HG03439 (cell line): ENCODE results near the gene HSPB1.
"Not testable (repeated sequence)": the region's sequence is repeated elsewhere in the genome, so short reads cannot be mapped to it uniquely, and the experiment has no call there.

Experiments
- ATAC-seq: cut with Tn5 transposase; IDR thresholded peaks from one replicate; pipeline ENCODE4 v1.9.1; 2021; ENCODE audit warnings: mild to moderate bottlenecking, moderate library complexity; ENCODE audit not compliant: unreplicated experiment

Gene HSPB1

GRCh38 chr7:76303202-76304147 is 1.0 kb downstream of the HSPB1 start:
- no peak for ATAC-seq

- no peak for ATAC-seq
Observed at GRCh38 chr7:76304888-76305375, 2.5 kb downstream of the HSPB1 start.

GRCh38 chr7:76308874-76309273 is 6.4 kb downstream of the HSPB1 start:
- not testable (repeated sequence) for ATAC-seq

- not testable (repeated sequence) for ATAC-seq
Observed at GRCh38 chr7:76309341-76310101, 7.0 kb downstream of the HSPB1 start.

- no peak for ATAC-seq
Observed at GRCh38 chr7:76310102-76310957, 7.9 kb downstream of the HSPB1 start.

- not testable (repeated sequence) for ATAC-seq
Observed at GRCh38 chr7:76311838-76312237, 9.4 kb downstream of the HSPB1 start.

- peak; percentile 45 for ATAC-seq
Observed at GRCh38 chr7:76314042-76314721, 11.7 kb downstream of the HSPB1 start.

- ATAC-seq = not testable (repeated sequence)
Observed at GRCh38 chr7:76314740-76315139, 12.3 kb downstream of the HSPB1 start.

GRCh38 chr7:76315364-76315763 is 12.9 kb downstream of the HSPB1 start:
- no peak for ATAC-seq

GRCh38 chr7:76316984-76317781 is 14.7 kb downstream of the HSPB1 start:
- ATAC-seq = no peak

GRCh38 chr7:76317782-76318487 is 15.5 kb downstream of the HSPB1 start:
- ATAC-seq = peak; percentile 89

GRCh38 chr7:76318488-76319353 is 16.2 kb downstream of the HSPB1 start:
- peak; percentile 42 for ATAC-seq

- no peak for ATAC-seq
Observed at GRCh38 chr7:76325092-76325491, 22.6 kb downstream of the HSPB1 start.

- no peak for ATAC-seq
Observed at GRCh38 chr7:76325811-76326210, 23.3 kb downstream of the HSPB1 start.

- no peak for ATAC-seq
Observed at GRCh38 chr7:76326646-76327233, 24.3 kb downstream of the HSPB1 start.

GRCh38 chr7:76327610-76328009 is 25.1 kb downstream of the HSPB1 start:
- ATAC-seq = no peak

GRCh38 chr7:76328389-76328788 is 25.9 kb downstream of the HSPB1 start:
- ATAC-seq = no peak
